H1 (cell line): ENCODE measurements around the gene TNS1. TPM values are rescaled to one million over a fixed set of nuclear protein-coding genes. Genes with fewer than 3 reads are reported as not detected.

Experiments
- CTCF ChIA-PET: fragments of 300-600 bp; sonication (Branson Sonifier 250); formaldehyde crosslinking; loops from one replicate; lab custom pipeline; 2021; ENCODE audit not compliant: partially characterized antibody; lab: Charles Lee
- POLR2A ChIA-PET: fragments of 300-600 bp; sonication (Branson Sonifier 250); formaldehyde crosslinking; loops from one replicate; lab custom pipeline; 2021; ENCODE audit warnings: inconsistent platforms; ENCODE audit not compliant: partially characterized antibody; lab: Charles Lee
- DNase-seq, 2 experiments: peaks; one replicate each; pipeline versions ENCODE4 v3.0.0 to v3.0.0-alpha.2; 2010 to 2022; ENCODE audit warnings: low spot score in 2 of 2, low read depth in 1 of 2, mixed read lengths in 1 of 2
- FAIRE-seq: peaks from 2 replicates; lab custom pipeline; 2011; peaks lifted over from hg19 to GRCh38; lab: Jason Lieb, UNC
- H2AFZ ChIP-seq: 2 replicates; pipeline ENCODE4 v1.8.1; 2012; ENCODE audit warnings: low read length, inconsistent platforms
- H2AK5ac ChIP-seq: 2 replicates; pipeline ENCODE4 v1.6.1; 2013; ENCODE audit warnings: low read depth, low read length
- H2BK120ac ChIP-seq: replicated peaks from 2 replicates; pipeline ENCODE3; 2013; ENCODE audit warnings: low read depth, low read length, inconsistent platforms
- H2BK12ac ChIP-seq: 2 replicates; pipeline ENCODE4 v1.6.1; 2013; ENCODE audit warnings: low read depth, low read length
- H2BK15ac ChIP-seq: 2 replicates; pipeline ENCODE4 v1.6.1; 2013; ENCODE audit warnings: low read length
- H2BK20ac ChIP-seq: 2 replicates; pipeline ENCODE4 v1.6.1; 2013; ENCODE audit warnings: low read length
- H2BK5ac ChIP-seq: 2 replicates; pipeline ENCODE4 v1.6.1; 2013; ENCODE audit warnings: low read depth, low read length
- H3K14ac ChIP-seq: 2 replicates; pipeline ENCODE4 v1.6.1; 2013; ENCODE audit warnings: inconsistent platforms; ENCODE audit not compliant: insufficient read length
- H3K18ac ChIP-seq: 2 replicates; pipeline ENCODE4 v1.6.1; 2013; ENCODE audit warnings: low read length; ENCODE audit errors: extremely low read depth
- H3K23ac ChIP-seq: 2 replicates; pipeline ENCODE4 v1.6.1; 2013; ENCODE audit warnings: inconsistent platforms; ENCODE audit not compliant: insufficient read length
- H3K23me2 ChIP-seq: 2 replicates; pipeline ENCODE4 v1.6.1; 2013; ENCODE audit warnings: low read depth, low read length
- H3K27ac ChIP-seq: 2 replicates; pipeline ENCODE4 v1.6.1; 2011; ENCODE audit warnings: low read depth, low read length, inconsistent platforms
- H3K27me3 ChIP-seq, 4 experiments: replicated peaks in 1 of 4; 1 replicate in 1 of 4; 2 replicates in 3 of 4; pipeline versions ENCODE4 v1.6.1 to v1.8.1; 2011 to 2013; ENCODE audit warnings: low read length in 3 of 4, mild to moderate bottlenecking in 3 of 4, inconsistent platforms in 2 of 4, mixed read lengths in 2 of 4, moderate library complexity in 1 of 4; ENCODE audit not compliant: control insufficient read depth in 3 of 4, insufficient read depth in 3 of 4; ENCODE audit errors: extremely low read depth in 1 of 4
- H3K36me3 ChIP-seq, 4 experiments: 2 replicates each; pipeline versions ENCODE4 v1.6.1 to v1.8.1; 2011 to 2013; ENCODE audit warnings: mild to moderate bottlenecking in 4 of 4, low read length in 3 of 4, moderate library complexity in 2 of 4, control low read depth in 1 of 4, inconsistent platforms in 1 of 4; ENCODE audit not compliant: insufficient read depth in 4 of 4, control insufficient read depth in 2 of 4
- H3K4ac ChIP-seq: replicated peaks from 2 replicates; pipeline ENCODE3; 2013; ENCODE audit warnings: low read length, low read depth, mixed read lengths, inconsistent platforms; ENCODE audit not compliant: insufficient read length
- H3K4me1 ChIP-seq, 4 experiments: replicated peaks in 1 of 4; 1 replicate in 1 of 4; 2 replicates in 3 of 4; pipeline versions ENCODE4 v1.6.1 to v1.8.1; 2011 to 2013; ENCODE audit warnings: low read length in 3 of 4, inconsistent platforms in 2 of 4, mixed read lengths in 1 of 4; ENCODE audit not compliant: insufficient read depth in 4 of 4, control insufficient read depth in 3 of 4
- H3K4me2 ChIP-seq, 2 experiments: 2 replicates each; pipeline versions ENCODE4 v1.6.1 to v1.8.1; 2011 to 2013; ENCODE audit warnings: low read depth in 2 of 2, low read length in 2 of 2, control low read depth in 1 of 2, inconsistent platforms in 1 of 2, mild to moderate bottlenecking in 1 of 2; ENCODE audit not compliant: insufficient read depth in 1 of 2
- H3K4me3 ChIP-seq, 4 experiments: fragments of 200-600, 300-600 bp in 1 of 4; sonication (generic), shearing (Covaris generic), sonication (Bioruptor Twin) in 1 of 4; 2 replicates each; pipeline versions ENCODE4 v1.5.1 to v1.8.1; 2011 to 2016; ENCODE audit warnings: low read length in 4 of 4, low read depth in 3 of 4, control low read depth in 2 of 4, inconsistent platforms in 2 of 4, mild to moderate bottlenecking in 2 of 4, mixed read lengths in 1 of 4, moderate library complexity in 1 of 4; ENCODE audit not compliant: insufficient read depth in 2 of 4; ENCODE audit errors: extremely low read depth in 1 of 4
- H3K56ac ChIP-seq: replicated peaks from 2 replicates; pipeline ENCODE3; 2013; ENCODE audit warnings: low read depth, mild to moderate bottlenecking, mixed read lengths, low read length, inconsistent platforms; ENCODE audit not compliant: insufficient read length
- H3K79me1 ChIP-seq: 2 replicates; pipeline ENCODE4 v1.6.1; 2013; ENCODE audit warnings: low read depth, low read length, control low read depth
- H3K79me2 ChIP-seq, 2 experiments: 2 replicates each; pipeline versions ENCODE4 v1.6.1 to v1.8.1; 2012 to 2013; ENCODE audit warnings: low read length in 2 of 2, mild to moderate bottlenecking in 2 of 2, inconsistent platforms in 1 of 2; ENCODE audit not compliant: insufficient read depth in 2 of 2, control insufficient read depth in 1 of 2
- H3K9ac ChIP-seq, 4 experiments: replicated peaks in 1 of 4; 1 replicate in 1 of 4; 2 replicates in 3 of 4; pipeline versions ENCODE4 v1.6.1 to v1.8.1; 2011 to 2013; ENCODE audit warnings: low read depth in 3 of 4, low read length in 3 of 4, control low read depth in 2 of 4, mild to moderate bottlenecking in 2 of 4, moderate library complexity in 2 of 4, inconsistent platforms in 1 of 4; ENCODE audit errors: extremely low read depth in 1 of 4
- H3K9me3 ChIP-seq, 2 experiments: 2 replicates each; pipeline versions ENCODE4 v1.6.1 to v1.8.1; 2012 to 2013; ENCODE audit warnings: mild to moderate bottlenecking in 2 of 2, moderate library complexity in 2 of 2, control low read depth in 1 of 2, inconsistent platforms in 1 of 2, low read depth in 1 of 2, low read length in 1 of 2, mixed read lengths in 1 of 2; ENCODE audit not compliant: insufficient read depth in 2 of 2
- H4K20me1 ChIP-seq, 2 experiments: replicated peaks in 1 of 2; 2 replicates each; pipeline versions ENCODE3 to v1.8.1; 2011 to 2013; ENCODE audit warnings: inconsistent platforms in 2 of 2, low read length in 2 of 2, mild to moderate bottlenecking in 1 of 2; ENCODE audit not compliant: insufficient read depth in 2 of 2, control insufficient read depth in 1 of 2
- H4K5ac ChIP-seq: 2 replicates; pipeline ENCODE4 v1.6.1; 2013; ENCODE audit warnings: low read length, low read depth, mixed read lengths, inconsistent platforms; ENCODE audit not compliant: insufficient read length
- H4K8ac ChIP-seq: 2 replicates; pipeline ENCODE4 v1.8.0; 2013; ENCODE audit warnings: mild to moderate bottlenecking, moderate library complexity, low read length, inconsistent platforms; ENCODE audit not compliant: insufficient read depth; ENCODE audit errors: extremely low read depth
- H4K91ac ChIP-seq: replicated peaks from 2 replicates; pipeline ENCODE3; 2013; ENCODE audit warnings: low read length, mixed read lengths, inconsistent platforms; ENCODE audit not compliant: insufficient read length
- BRCA1 ChIP-seq: IDR thresholded peaks from 2 replicates; pipeline ENCODE4 v1.6.1; 2012; ENCODE audit warnings: low read depth, low read length, improper control_type of control experiment
- CBX5 ChIP-seq: fragments of 300-800, 300-1000 bp; sonication (generic); IDR thresholded peaks from 2 replicates; pipeline ENCODE4 v1.7.1; 2016; ENCODE audit warnings: antibody characterized with exemption, low read length, low read depth
- CBX8 ChIP-seq: fragments of 300-800, 300-1000 bp; sonication (generic); IDR thresholded peaks from 2 replicates; pipeline ENCODE4 v1.7.1; 2016; ENCODE audit warnings: low read depth, low read length, borderline replicate concordance
- CEBPB ChIP-seq: IDR thresholded peaks from 2 replicates; pipeline ENCODE4 v1.6.1; 2012; ENCODE audit warnings: low read depth, low read length
- CHD2 ChIP-seq: IDR thresholded peaks from 2 replicates; pipeline ENCODE4 v1.6.1; 2012; ENCODE audit warnings: low read length, improper control_type of control experiment
- CTBP2 ChIP-seq: IDR thresholded peaks from 2 replicates; pipeline ENCODE4 v1.7.0; 2011; ENCODE audit warnings: borderline replicate concordance, mild to moderate bottlenecking, moderate library complexity, mixed read lengths, low read length; ENCODE audit not compliant: insufficient read depth, insufficient read length
- KDM5A ChIP-seq: fragments of 200-600 bp; IDR thresholded peaks from 2 replicates; pipeline ENCODE4 v1.7.1; 2012; ENCODE audit warnings: mild to moderate bottlenecking, low read length, inconsistent platforms, mixed read lengths
- NANOG ChIP-seq: IDR thresholded peaks from 2 replicates; pipeline ENCODE4 v1.6.1; 2011; ENCODE audit warnings: low read length, low read depth, mild to moderate bottlenecking, inconsistent platforms; ENCODE audit not compliant: insufficient read depth, poor library complexity, severe bottlenecking
- PHF8 ChIP-seq: fragments of 200-600 bp; sonication (generic); conservative IDR thresholded peaks from 2 replicates; pipeline ENCODE4 v1.7.1; 2012; ENCODE audit warnings: low read depth, mild to moderate bottlenecking, inconsistent platforms, low read length, moderate library complexity
- POLR2AphosphoS5 ChIP-seq: IDR thresholded peaks from 2 replicates; pipeline ENCODE4 v1.6.1; 2011; ENCODE audit warnings: low read depth, low read length
- RAD21 ChIP-seq, 2 experiments: IDR thresholded peaks in 1 of 2; conservative IDR thresholded peaks in 1 of 2; 2 replicates each; pipeline ENCODE4 v1.6.1; 2011; ENCODE audit warnings: low read depth in 2 of 2, low read length in 2 of 2, improper control_type of control experiment in 1 of 2, inconsistent platforms in 1 of 2, mild to moderate bottlenecking in 1 of 2, moderate library complexity in 1 of 2
- RFX5 ChIP-seq: IDR thresholded peaks from 2 replicates; pipeline ENCODE4 v1.6.1; 2011; ENCODE audit warnings: low read depth, low read length, improper control_type of control experiment, borderline replicate concordance
- TAF7 ChIP-seq: optimal IDR thresholded peaks from 2 replicates; pipeline ENCODE3; 2011; ENCODE audit warnings: low read depth, mild to moderate bottlenecking, inconsistent platforms, low read length, moderate library complexity, borderline replicate concordance
- TBP ChIP-seq: IDR thresholded peaks from 2 replicates; pipeline ENCODE4 v1.6.1; 2011; ENCODE audit warnings: low read depth, low read length, improper control_type of control experiment
- TCF12 ChIP-seq: IDR thresholded peaks from 2 replicates; pipeline ENCODE4 v1.6.1; 2011; ENCODE audit warnings: low read depth, mild to moderate bottlenecking, low read length
- WGBS, 2 experiments: shearing (Covaris generic) in 1 of 2; methylation state at CpG; one replicate each; pipeline versions ENCODE4 v1.1.6 to v1.1.7; 2013 to 2015; ENCODE audit warnings: low lambda C conversion rate in 2 of 2, mixed read lengths in 2 of 2, inconsistent platforms in 1 of 2, low coverage in 1 of 2, missing lambda C conversion rate in 1 of 2; ENCODE audit not compliant: insufficient replicate concordance in 2 of 2, insufficient coverage in 1 of 2, insufficient read length in 1 of 2; ENCODE audit errors: extremely low coverage in 1 of 2, missing lambda C conversion rate in 1 of 2; 5-methylcytosine and 5-hydroxymethylcytosine counted together
- polyA plus RNA-seq, 7 experiments: library from polyadenylated mRNA; depleted of rRNA in 3 of 7; stranded (reverse) in 5 of 7; unstranded in 2 of 7; fragments of >200 nt in 5 of 7; fragments of 200-250 nt in 2 of 7; gene quantifications; 1 replicate in 5 of 7; 2 replicates in 1 of 7; 4 replicates in 1 of 7; pipeline versions ENCODE4 v1.2.1 to v1.2.3, GENCODE V29; 2011 to 2013; ENCODE audit warnings: missing spikeins in 2 of 7, mixed read lengths in 2 of 7
- total RNA-seq: library from RNA; stranded (reverse); fragmentation: NEBNext Ultra II Directional; extraction: Animal tissue kit (Norgen Biotek cat#: 25700); gene quantifications from 2 replicates; pipeline ENCODE4 v1.2.1, GENCODE V29; 2021

Gene TNS1
- total and polyA plus RNA-seq, 2 of the 8 experiments (the other 6 are each of a cell fraction or from before 2014, with no cell fraction given) = 1.5 to 5.1 TPM

- Histone ChIP-seq H2BK20ac (no peak overlapping the region), H3K36me3 (no peaks in the 10 kb centered on the region), H3K23ac (no peak overlapping the region), H2AFZ (no peak overlapping the region), H3K9ac (no peak overlapping the region), H3K27ac (no peak overlapping the region), H3K4ac (no peak overlapping the region), H3K27me3 (0 out of 7 replicates have a peak, but pooled peaks cover 0 to 3% (median 0%) of the 10 kb centered on the region in 4 experiments), H4K91ac (no peak overlapping the region), H3K79me1 (no peaks in the 10 kb centered on the region), H3K79me2 (no peaks in the 10 kb centered on the region), H4K20me1 (no peaks in the 10 kb centered on the region), H2BK12ac (no peak overlapping the region), H4K5ac (no peak overlapping the region), H3K18ac (no peak overlapping the region), H4K8ac (no peak overlapping the region), H3K4me2 (no peak overlapping the region), H3K9me3 (peaks cover 9 to 10% of the 10 kb centered on the region in 2 experiments), H3K14ac (no peak overlapping the region), H2BK120ac (no peak overlapping the region), H2AK5ac (no peak overlapping the region), H3K56ac (no peak overlapping the region), H3K4me3 (no peak overlapping the region), H3K4me1 (no peaks in the 10 kb centered on the region), H2BK15ac (no peak overlapping the region), H2BK5ac (no peak overlapping the region), H3K23me2 (no peaks in the 10 kb centered on the region; the same call in 1 of the 2 replicates)
- 86% methylated on average over 2 of the region's 2 CpGs; no CpG with 5 or more reads in 1 of the 2 experiments for WGBS, 2 experiments
- CTCF ChIA-PET = interaction anchor here (0.6 to 0.7 kb wide), 3 partner anchors 206 to 1065 kb away, joined by 3 read pairs; partner anchors contain the start of gene IGFBP5
- DNase-seq (no peak), FAIRE-seq (no peak)
- POLR2A ChIA-PET = no interaction called here
- no peak for TF ChIP-seq PHF8
- TF ChIP-seq RAD21 (IDR thresholded peaks at IDR 0.05 in 1 of 2, conservative IDR thresholded peaks at IDR 0.05 in 1 of 2; ENCODE audit: low read depth in 2 of 2, low read length in 2 of 2) = no peak
- TF ChIP-seq KDM5A = no peak
- TF ChIP-seq CTBP2 = no peak
- TF ChIP-seq BRCA1 = no peak
- TF ChIP-seq TAF7 = no peak
- TF ChIP-seq POLR2AphosphoS5 = no peak
- TF ChIP-seq TCF12 = no peak
- TF ChIP-seq RFX5 = no peak
- no peak for TF ChIP-seq CEBPB
- TF ChIP-seq NANOG = no peak
- no peak for TF ChIP-seq CHD2
- TF ChIP-seq CBX5 = no peak
- no peak for TF ChIP-seq CBX8
- TF ChIP-seq TBP = no peak
Measured at GRCh38 chr2:217759991-217760390, 242.8 kb downstream of the TNS1 start.
